C4-2B (cell line): ENCODE results near the gene XRRA1.

Experiments
- ZFX ChIP-seq: fragments of 450-650 bp; IDR thresholded peaks from 2 replicates; pipeline ENCODE4 v1.6.1; 2017
- TF ChIP-seq, protein P1 (sequence below): fragments of 450-650 bp; conservative IDR thresholded peaks from 2 replicates; pipeline ENCODE4 v1.5.1; 2017; ENCODE audit warnings: mild to moderate bottlenecking

DNA sequence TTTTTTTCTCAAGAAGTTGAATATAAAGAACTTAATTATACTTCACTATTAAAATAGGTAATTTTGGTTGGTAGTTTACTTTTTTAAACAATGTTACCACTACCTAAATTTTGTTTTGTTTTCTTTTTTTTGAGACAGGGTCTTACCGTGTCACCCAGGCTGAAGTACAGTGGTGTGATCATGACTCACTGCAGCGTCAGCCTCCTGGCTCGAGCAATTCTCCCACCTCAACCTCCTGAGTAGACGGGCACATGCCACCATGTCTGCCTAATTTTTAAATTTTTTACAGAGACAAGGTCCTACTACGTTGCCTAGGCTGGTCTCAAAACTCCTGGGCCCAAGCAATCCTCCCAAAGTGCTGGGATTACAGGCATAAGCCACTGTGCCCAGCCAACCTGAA lies 17.8 kb upstream of the XRRA1 start:
- TF ChIP-seq, protein P1, sequence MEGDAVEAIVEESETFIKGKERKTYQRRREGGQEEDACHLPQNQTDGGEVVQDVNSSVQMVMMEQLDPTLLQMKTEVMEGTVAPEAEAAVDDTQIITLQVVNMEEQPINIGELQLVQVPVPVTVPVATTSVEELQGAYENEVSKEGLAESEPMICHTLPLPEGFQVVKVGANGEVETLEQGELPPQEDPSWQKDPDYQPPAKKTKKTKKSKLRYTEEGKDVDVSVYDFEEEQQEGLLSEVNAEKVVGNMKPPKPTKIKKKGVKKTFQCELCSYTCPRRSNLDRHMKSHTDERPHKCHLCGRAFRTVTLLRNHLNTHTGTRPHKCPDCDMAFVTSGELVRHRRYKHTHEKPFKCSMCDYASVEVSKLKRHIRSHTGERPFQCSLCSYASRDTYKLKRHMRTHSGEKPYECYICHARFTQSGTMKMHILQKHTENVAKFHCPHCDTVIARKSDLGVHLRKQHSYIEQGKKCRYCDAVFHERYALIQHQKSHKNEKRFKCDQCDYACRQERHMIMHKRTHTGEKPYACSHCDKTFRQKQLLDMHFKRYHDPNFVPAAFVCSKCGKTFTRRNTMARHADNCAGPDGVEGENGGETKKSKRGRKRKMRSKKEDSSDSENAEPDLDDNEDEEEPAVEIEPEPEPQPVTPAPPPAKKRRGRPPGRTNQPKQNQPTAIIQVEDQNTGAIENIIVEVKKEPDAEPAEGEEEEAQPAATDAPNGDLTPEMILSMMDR, result no peak
- no peak for TF ChIP-seq ZFX
